HG03354 (cell line): ENCODE measurements around the gene HDAC9.

ENCODE experiments used
- ATAC-seq: cut with Tn5 transposase; IDR thresholded peaks from one replicate; pipeline ENCODE4 v1.9.1; 2021; ENCODE audit warnings: mild to moderate bottlenecking; ENCODE audit not compliant: unreplicated experiment, poor library complexity, severe bottlenecking

Gene HDAC9

DNA sequence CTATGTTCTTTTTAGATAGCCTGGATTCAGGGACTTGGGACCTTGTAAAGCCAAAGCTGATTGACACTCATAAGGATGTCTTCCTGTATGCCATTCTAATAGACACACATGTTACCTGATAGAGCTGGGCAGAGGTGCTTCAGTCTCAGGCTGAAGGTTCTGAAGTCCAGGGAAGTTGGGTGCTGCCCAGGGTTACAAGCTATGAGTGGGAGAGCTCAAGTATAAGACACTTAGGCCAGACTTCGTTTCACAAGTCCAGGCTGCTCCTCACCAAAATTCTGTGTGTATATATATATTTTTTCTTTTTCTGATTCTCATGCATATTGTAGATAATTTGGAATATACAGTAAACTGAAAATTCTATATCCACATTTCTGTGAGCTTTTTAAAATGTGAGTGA is 144.2 kb downstream of the HDAC9 start:
- ATAC-seq = no peak

DNA sequence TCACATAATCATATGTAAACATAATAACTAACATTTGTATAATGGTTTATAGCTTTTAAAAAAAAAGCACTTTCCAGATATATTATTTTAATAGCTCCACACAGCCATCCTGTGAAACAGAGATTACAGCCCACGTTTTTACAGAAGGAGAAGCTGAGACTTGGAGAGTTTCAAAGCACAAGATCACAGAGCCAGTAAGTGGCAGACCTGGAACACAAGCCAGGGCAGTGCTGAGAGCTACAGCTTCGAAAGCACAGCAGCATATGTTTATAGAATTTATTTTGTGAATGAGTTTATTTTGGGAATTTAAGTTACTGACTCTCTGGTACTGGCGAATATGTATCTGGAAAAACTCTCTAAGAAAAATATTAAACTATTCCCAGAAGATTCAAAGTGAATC is 149.4 kb downstream of the HDAC9 start:
- no peak for ATAC-seq

DNA sequence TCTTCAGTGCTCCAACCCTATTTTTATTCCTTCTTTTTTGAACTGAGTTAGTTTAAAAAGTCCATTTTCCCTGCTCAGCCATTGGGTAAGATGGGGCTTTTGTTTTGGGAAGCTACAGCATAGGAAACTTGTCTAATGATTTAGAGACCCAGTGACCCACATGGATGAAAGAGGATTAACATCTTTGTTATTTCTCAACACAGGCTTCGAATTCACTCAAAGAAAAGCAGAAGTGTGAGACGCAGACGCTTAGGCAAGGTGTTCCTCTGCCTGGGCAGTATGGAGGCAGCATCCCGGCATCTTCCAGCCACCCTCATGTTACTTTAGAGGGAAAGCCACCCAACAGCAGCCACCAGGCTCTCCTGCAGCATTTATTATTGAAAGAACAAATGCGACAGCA is 152.0 kb downstream of the HDAC9 start:
- no peak for ATAC-seq

DNA sequence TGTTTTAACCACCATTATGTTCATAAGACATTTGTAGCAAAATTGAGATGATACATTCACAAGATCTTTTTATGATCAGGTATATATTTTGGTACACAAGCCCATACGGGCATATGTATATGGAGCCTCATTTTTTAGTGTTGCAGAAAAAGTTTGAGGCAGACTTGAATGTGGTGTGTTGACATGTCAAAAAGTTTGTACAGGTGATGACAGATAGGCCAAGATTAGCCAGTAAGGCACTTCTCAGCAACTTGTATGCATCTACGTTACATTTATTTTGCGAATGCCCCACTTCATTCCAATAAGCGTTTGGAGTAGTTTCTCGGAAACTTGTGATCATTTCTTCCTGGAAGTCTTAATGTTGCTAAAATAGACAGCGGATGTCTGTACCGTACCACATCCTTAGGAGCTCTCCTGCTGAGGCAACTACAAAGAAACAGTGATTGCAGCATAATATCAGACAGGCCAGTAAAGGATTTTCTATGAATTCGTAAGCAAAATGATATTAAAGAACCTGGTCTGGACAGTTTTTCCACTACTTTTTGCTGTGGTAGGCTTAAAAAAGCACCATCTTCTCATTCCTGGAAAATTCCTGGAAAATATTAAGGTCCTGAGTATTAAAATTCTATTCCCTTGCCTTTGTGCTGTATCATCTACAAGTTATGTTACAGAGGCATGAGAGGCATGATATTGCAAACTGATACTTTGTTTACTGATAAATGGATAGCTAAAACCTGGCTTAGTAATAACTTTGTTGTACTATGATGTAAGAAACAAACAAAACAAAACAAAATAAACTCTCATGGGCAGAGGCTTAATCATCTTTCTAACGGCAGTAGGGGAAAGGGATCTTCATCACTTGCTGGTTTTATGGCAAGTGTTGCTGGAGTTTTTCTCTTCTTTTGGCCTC is 153.6 kb downstream of the HDAC9 start:
- no peak for ATAC-seq

DNA sequence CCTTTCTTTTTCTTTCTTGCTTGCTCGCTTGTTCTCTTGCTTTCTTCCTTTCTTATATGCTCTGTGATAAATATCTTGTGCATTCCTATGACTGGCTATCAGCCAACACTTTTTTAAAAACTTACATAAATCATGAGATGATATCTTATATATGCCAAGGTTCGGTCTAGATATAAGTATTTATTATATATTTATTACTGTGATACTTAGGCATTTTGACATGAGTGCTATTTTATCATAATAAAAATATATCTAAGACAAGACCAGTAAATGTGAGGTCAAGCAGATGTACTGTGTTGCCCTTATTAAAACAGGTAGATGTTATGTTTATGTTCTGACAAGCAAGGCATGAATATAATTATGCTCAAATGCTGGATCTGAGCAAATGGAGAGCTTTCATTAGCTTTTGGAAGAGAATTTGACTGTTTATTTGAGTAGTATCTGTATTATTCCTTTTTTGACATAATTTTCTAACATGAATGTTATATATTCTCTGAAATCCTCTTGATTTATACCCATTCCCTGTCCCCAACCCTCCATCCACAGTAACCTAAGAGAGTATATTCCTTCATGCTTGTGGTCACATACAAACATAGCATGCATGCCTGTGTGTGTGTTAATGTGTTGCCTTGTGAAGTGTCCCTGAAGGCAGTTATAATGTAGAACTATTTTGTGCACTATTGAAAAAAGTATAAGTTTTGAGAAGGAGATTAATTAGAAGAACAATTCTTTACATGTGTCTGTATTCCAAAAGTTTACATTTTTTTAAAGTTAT is 158.0 kb downstream of the HDAC9 start:
- no peak for ATAC-seq

DNA sequence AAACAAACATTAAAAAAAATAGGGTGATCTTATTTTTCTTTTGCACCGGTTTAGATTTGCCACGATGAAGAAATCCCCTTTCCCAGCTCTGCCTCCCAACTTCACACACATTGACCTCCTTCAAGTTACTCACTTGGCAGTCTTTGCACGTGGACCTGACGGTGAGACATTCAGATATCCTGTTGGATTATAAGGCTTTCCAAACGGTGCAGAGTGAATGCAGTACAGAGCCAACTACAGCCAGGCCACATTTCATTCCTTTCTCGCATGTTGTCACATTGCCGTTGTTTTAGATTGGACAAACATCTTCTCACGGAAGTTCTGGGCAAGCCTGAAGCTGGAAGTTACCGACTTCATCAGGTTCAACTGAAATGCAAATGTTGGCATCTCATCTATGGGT is 159.2 kb downstream of the HDAC9 start:
- no peak for ATAC-seq

DNA sequence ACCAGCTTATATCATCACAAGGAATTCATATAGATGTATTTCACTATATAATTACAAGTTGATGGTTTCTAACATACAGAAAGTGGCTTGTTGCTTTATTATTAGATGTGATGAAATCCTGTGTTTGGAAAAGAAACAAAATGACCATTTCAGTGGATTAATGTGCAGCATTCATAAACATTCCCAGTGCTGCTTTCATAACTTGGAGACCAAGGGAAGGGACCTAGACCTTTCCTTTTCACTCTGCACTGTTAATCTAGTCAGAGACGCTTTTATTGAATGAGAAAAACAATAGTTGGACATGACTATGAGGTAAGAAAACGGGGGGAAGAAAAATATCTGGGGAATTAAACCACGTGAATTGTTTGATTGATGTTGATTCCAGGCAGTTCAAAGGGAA is 160.0 kb downstream of the HDAC9 start:
- no peak for ATAC-seq

DNA sequence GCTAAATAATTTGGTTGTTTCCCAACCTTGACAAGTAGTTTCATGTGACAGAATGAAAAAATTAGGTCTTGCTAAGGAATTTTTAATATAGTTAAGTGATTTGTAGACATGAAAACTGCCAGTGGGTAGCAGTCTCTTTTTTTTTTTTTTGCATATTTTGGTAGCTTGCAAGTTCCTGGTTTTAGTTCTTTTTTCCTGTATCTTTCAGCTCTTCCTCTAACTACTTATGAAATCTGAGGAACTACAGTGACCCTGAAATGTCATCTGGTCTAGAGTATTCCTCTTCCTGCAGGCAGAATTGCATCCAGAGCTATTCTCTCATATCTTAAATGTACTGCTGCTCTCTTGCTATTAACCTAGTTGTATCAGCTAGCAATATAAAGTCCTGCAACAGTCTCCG is 160.4 kb downstream of the HDAC9 start:
- ATAC-seq = no peak

DNA sequence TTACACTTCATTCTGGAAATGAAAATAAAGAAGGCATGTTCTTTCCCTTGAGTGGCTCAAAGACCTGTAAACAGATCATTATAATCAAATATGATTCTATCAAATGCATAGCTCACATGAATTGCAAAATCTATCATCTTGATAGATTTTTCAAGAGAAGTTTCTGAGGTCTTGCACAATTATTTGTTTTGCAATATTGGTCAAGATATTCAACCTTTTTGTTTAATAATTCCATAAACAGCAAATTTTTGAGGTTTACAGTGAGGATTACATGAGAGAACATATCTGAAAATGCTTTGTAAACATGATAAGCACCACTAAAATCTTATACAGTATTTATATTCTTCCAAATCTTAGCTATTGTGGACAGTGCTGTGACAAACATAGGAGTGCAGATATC is 160.8 kb downstream of the HDAC9 start:
- no peak for ATAC-seq

DNA sequence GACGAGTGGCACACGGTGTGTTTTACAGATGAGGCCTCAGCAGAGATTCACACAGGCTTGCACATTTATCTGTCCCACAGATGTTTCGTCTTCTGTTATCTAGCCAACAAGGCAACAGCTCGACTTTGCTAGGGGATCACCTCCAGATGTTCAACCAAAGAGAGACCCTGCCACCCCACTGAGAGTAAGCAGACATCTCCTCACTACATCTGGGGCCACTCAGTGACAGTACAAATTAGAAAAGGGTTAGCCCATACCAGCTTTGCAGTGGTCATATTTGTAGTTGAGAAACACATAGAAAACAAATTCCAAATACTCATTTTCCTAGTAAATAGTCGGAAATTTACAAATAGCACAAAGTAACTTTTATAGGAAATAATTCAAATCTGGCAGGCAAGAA is 164.2 kb downstream of the HDAC9 start:
- ATAC-seq = no peak

DNA sequence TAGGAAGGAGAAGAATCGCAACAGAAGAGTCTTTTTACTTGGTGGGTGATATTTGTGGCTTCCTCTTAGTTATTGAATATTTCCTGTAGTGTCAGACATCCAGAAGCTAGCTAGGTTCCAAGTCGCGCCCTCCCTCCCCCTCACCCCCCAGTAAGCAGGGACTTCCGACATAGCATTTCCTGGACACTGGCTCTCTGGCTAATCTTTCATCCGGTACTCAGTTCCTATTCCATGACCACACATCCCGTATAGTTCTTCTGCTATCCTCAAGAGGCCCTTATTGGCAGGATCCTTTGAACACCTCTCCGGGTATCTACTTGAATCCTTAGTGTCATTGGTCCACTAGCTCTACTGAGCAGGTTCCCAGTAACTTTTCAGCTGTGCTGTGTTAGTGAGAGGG is 167.8 kb downstream of the HDAC9 start:
- ATAC-seq = no peak

DNA sequence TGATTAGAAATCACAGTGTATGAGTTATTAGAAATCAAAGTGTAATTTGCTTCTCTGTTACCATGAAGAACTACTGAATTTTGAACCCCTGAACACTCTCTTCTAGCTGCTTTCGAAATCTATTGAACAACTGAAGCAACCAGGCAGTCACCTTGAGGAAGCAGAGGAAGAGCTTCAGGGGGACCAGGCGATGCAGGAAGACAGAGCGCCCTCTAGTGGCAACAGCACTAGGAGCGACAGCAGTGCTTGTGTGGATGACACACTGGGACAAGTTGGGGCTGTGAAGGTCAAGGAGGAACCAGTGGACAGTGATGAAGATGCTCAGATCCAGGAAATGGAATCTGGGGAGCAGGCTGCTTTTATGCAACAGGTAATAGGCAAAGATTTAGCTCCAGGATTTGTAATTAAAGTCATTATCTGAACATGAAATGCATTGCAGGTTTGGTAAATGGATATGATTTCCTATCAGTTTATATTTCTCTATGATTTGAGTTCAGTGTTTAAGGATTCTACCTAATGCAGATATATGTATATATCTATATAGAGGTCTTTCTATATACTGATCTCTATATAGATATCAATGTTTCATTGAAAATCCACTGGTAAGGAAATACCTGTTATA is 170.7 kb downstream of the HDAC9 start:
- ATAC-seq = peak; percentile 98

DNA sequence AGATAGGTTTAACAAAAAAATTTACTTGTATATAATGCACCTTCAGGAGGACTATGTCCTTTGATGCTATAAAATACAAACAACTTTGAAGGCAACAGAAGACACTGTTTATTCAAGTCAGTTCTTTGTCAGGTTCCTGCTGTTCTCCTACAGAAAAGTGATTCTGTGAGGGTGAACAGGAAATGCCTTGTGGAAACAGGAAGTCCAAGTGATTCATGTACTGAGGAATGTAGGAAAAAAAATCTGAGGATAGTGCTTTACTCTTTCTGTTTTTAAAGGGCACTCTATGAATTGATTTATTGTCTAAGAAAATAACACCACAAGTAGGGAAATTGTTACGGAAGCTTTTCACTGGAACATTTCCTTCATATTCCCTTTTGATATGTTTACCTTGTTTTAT is 171.9 kb downstream of the HDAC9 start:
- no peak for ATAC-seq

DNA sequence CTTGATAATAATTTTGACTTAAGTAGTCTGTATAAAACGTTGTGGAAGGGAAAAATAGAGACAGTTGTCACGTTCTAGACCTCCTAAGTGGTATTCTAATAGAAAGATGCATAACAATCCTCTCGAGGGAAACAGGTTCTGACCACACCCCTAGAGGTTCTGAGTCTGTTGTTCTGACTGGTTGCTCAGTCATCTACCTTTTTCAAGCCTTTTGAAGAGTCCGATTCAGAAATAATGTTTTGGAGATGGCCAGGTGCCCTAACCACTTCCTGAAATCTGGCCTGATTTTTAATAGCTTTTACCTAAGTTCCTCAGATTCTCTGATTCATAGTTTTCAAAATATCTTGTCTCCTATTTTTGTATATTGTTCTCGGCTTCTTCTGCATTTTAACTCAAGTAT is 175.6 kb downstream of the HDAC9 start:
- no peak for ATAC-seq

DNA sequence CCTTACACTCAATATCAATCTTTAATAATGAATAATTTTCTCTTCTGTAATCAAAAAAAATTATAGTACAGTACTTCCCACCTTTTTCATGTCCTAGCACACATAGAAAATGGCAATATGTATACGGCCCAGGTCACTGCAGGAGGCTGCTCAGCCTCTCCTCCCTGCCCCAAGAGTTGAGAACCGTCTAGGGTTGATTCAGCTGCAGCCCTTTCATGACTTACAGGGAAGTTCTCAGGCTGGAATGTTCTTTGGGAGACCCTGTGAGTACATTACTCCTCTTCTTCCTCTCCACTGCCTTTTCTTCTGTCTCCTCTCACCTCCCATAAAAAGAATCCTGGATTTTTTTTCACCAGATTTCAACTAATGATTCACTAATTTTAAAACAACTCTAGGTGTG is 180.0 kb downstream of the HDAC9 start:
- ATAC-seq = no peak

DNA sequence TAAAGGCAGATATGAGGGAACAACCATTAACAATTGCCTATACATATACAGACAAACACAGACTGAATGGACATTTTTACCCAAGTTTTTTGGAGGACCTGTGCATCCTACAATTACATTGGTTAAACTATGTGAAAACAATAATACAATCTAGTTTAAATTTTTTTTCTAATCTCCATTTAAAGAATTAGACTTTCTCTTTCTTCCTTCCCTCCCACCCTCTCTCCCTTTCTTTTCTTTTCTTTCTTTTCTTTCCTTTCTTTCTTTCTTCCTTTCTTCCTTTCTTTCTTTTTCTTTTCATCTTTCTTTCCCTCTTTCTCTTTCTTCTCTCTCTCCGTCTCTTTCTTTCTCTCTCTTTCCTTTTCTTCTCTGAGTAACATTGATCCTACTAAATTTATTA is 183.7 kb downstream of the HDAC9 start:
- no peak for ATAC-seq

DNA sequence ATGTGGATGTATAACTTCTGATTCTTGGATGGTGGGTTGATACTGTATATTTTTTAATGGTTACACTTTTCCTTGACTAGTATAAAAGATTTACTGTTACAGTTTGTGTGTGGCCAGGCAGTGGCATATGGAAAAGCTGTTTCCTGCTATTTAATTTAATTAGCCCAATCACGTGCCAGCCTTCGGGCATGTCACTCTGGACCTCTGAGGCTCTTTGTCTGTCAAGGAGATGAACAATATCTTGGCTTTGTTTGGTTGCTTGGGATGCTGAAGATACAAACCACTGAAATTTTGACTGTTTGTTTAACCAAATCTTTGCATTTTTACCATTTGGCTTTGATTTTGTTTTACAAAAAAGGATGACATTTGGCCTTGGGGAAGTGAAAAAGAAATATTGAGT is 185.0 kb downstream of the HDAC9 start:
- ATAC-seq = no peak

DNA sequence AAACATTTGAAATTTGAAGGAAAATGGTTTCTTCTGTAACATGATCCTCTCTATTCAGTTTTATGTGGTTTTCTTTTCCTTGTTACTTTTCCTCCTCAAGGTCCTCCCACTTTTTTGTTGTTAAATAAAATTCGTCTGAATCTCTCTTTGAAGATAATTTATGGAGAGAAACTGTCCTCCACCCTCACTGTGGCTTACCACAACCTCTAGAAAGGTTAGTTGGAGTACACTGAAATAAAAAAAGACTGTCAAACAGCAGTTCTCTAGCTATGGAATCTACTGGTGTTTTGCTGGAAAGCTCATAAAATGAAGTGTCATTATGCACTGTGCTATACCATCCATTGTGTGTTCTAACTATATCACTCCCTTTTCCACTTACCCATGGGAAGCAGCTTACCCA is 189.4 kb downstream of the HDAC9 start:
- no peak for ATAC-seq

DNA sequence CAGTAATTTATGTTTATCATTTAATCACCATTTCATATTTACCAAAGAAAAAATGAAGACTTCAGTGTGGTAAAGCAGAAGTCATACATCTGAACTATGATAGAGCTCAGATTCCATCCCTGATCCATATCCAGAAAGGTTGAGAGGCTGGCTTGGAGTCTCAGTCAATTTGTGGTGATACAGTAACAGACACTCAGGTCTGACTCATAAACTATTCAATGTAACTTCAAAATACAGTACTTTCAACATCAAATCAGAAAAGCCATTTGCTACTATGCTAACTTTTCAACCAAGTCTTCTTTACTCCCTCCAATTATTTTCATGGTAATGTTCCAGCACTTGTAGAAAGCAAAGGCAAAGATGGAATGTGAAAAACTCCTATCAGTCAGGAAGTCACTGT is 190.4 kb downstream of the HDAC9 start:
- no peak for ATAC-seq

DNA sequence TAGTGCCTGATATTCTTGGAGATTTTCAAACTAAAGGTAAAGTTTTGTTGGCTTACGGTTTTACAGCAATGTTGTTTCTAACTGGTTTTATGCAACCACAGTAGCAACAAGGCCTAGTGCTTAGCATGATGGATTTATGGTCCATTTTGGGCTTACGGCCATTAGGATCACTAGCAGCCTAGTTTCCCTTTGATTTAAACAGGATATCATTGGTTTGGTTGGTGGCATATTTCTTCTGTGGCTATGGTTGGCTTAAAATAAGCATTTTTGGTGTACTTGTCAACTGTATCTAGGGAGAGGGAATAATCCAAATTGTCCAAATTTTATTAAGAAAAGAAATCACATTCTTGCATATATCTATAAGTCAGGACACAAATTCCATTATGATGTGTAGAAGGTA is 194.0 kb downstream of the HDAC9 start:
- ATAC-seq = no peak

DNA sequence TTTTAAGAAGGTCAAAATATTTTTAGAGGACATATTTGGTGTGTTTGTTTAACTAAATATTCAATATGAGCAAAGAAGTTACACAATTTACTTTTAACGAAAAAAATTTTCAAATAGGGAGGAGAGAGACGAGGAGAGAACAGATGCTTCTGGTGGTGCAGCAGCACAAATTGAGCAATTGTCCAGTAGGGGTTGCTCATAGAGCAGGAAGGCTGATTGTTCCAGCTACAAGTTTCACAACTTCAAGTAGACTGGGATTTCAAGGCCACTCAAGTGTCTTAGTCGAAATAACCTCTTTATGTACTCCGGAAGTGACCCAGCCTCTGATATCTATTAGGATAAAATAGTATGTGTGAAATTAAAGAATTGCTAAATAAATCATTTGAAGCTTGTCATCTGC is 197.9 kb downstream of the HDAC9 start:
- no peak for ATAC-seq
